K562 (cell line): Measurements from ENCODE around the gene TAF1A. TPM values are rescaled to one million over a fixed set of nuclear protein-coding genes. Genes with fewer than 3 reads are reported as not detected.

ENCODE experiments used
- ASH1L ChIP-seq: fragments of 450-650 bp; IDR thresholded peaks from 2 replicates; pipeline ENCODE4 v1.6.1; 2018; ENCODE audit warnings: borderline replicate concordance, mild to moderate bottlenecking, low read depth; ENCODE audit not compliant: partially characterized antibody
- ATF6 ChIP-seq: sonication (generic); formaldehyde crosslinking; IDR thresholded peaks from 2 replicates; pipeline ENCODE4 v1.4.0; 2020; ENCODE audit warnings: mild to moderate bottlenecking, missing genetic modification reagents
- ATF7 ChIP-seq: fragments of 450-650 bp; IDR thresholded peaks from 2 replicates; pipeline ENCODE4 v1.7.1; 2014; ENCODE audit warnings: mild to moderate bottlenecking, moderate library complexity
- BCOR ChIP-seq: fragments of 450-650 bp; IDR thresholded peaks from 2 replicates; pipeline ENCODE4 v1.6.1; 2016
- CEBPB ChIP-seq: fragments of 450-650 bp; IDR thresholded peaks from 2 replicates; pipeline ENCODE4 v1.6.1; 2016; ENCODE audit warnings: missing genetic modification characterization, missing compliant biosample characterization
- CEBPG ChIP-seq, 3 experiments: fragments of 200-800 bp in 1 of 3; sonication (Bioruptor generic) in 1 of 3; sonication (generic) in 1 of 3; formaldehyde crosslinking in 1 of 3; IDR thresholded peaks in 2 of 3; conservative IDR thresholded peaks in 1 of 3; 2 replicates each; pipeline versions ENCODE4 v1.6.1 to v1.8.0; 2016 to 2022; ENCODE audit warnings: missing compliant biosample characterization in 2 of 3, missing genetic modification characterization in 2 of 3, mild to moderate bottlenecking in 1 of 3, missing genetic modification reagents in 1 of 3
- CHD4 ChIP-seq: fragments of 200-600 bp; sonication (generic); IDR thresholded peaks from 3 replicates; pipeline ENCODE4 v1.6.1; 2012; ENCODE audit warnings: low read depth, mild to moderate bottlenecking, mixed read lengths, low read length, inconsistent platforms; ENCODE audit not compliant: insufficient read depth, insufficient replicate concordance, poor library complexity, severe bottlenecking
- ESRRB ChIP-seq: fragments of 250-450 bp; sonication (Bioruptor Pico); IDR thresholded peaks from 2 replicates; pipeline ENCODE4 v1.5.0; 2020; ENCODE audit warnings: mild to moderate bottlenecking, moderate library complexity, borderline replicate concordance
- ETV5 ChIP-seq: sonication (generic); formaldehyde crosslinking; IDR thresholded peaks from 2 replicates; pipeline ENCODE4 v1.4.0; 2020; ENCODE audit warnings: low read depth, mild to moderate bottlenecking, missing genetic modification reagents
- HNRNPLL ChIP-seq: fragments of 200-400 bp; formaldehyde crosslinking; IDR thresholded peaks from 2 replicates; pipeline ENCODE4 v1.6.1; 2017; ENCODE audit warnings: low read length, low read depth, mild to moderate bottlenecking; ENCODE audit not compliant: poor library complexity, severe bottlenecking
- HNRNPUL1 ChIP-seq: fragments of 200-400 bp; formaldehyde crosslinking; IDR thresholded peaks from 2 replicates; pipeline ENCODE4 v1.6.1; 2017; ENCODE audit warnings: low read length
- JUND ChIP-seq, 2 experiments: IDR thresholded peaks; 2 replicates in 1 of 2; 3 replicates in 1 of 2; pipeline ENCODE4 v1.6.1; 2011; ENCODE audit warnings: borderline replicate concordance in 2 of 2, low read depth in 2 of 2, low read length in 2 of 2, improper control_type of control experiment in 1 of 2, missing biosample characterization in 1 of 2, missing genetic modification characterization in 1 of 2, missing genetic modification reagents in 1 of 2
- LARP7 ChIP-seq: fragments of 450-650 bp; IDR thresholded peaks from 2 replicates; pipeline ENCODE4 v1.6.1; 2016
- MAFF ChIP-seq: IDR thresholded peaks from 2 replicates; pipeline ENCODE4 v1.6.1; 2012; ENCODE audit warnings: low read length, improper control_type of control experiment
- MTF1 ChIP-seq: fragments of 250-450 bp; sonication (Bioruptor Pico); IDR thresholded peaks from 2 replicates; pipeline ENCODE4 v1.9.0; 2021; ENCODE audit warnings: moderate library complexity, mild to moderate bottlenecking, inconsistent platforms, borderline replicate concordance
- NFATC3 ChIP-seq: fragments of 450-650 bp; IDR thresholded peaks from 2 replicates; pipeline ENCODE4 v1.6.1; 2017; ENCODE audit warnings: mild to moderate bottlenecking
- NFE2 ChIP-seq: IDR thresholded peaks from 2 replicates; pipeline ENCODE4 v1.6.1; 2014; ENCODE audit warnings: antibody characterized with exemption, low read depth
- UBTF ChIP-seq, 2 experiments: IDR thresholded peaks; 2 replicates each; pipeline ENCODE4 v1.6.1; 2012; ENCODE audit warnings: improper control_type of control experiment in 2 of 2, low read depth in 2 of 2, low read length in 2 of 2, borderline replicate concordance in 1 of 2
- ZBTB33 ChIP-seq: sonication (generic); formaldehyde crosslinking; IDR thresholded peaks from 2 replicates; pipeline ENCODE4 v1.8.1; 2023; ENCODE audit warnings: mild to moderate bottlenecking, missing genetic modification reagents
- ZSCAN29 ChIP-seq: fragments of 450-650 bp; IDR thresholded peaks from 2 replicates; pipeline ENCODE4 v1.6.1; 2017
- polyA plus RNA-seq, 8 experiments: library from polyadenylated mRNA; depleted of rRNA in 4 of 8; stranded (reverse) in 5 of 8; unstranded in 3 of 8; fragments of >200 nt; fragmentation: Nextera tagmentation in 2 of 8; fragmentation: Illumina TruSeq in 1 of 8; extraction: Ambion mirVana in 2 of 8; extraction: Trizol in 1 of 8; gene quantifications; 2 replicates each; pipeline versions ENCODE4 v1.2.1 to v1.2.3, GENCODE V29; 2011 to 2014; ENCODE audit warnings: inconsistent platforms in 1 of 8, missing spikeins in 1 of 8
- total RNA-seq, 7 experiments: library from RNA; depleted of rRNA in 6 of 7; stranded (reverse); fragments of >200 nt in 6 of 7; fragmentation: Illumina TruSeq in 2 of 7; extraction: Trizol in 2 of 7; gene quantifications; 2 replicates each; pipeline versions ENCODE4 v1.2.1 to v1.2.3, GENCODE V29; 2011 to 2021; ENCODE audit warnings: low replicate concordance in 1 of 7

The TAF1A gene
- total and polyA plus RNA-seq, 9 of the 15 experiments (the other 6 are each of a cell fraction or from before 2014, with no cell fraction given), result 17.8 to 36.8 (median 25.3) TPM

GRCh38 chr1:222618880-222619596, 29.3 kb upstream of the TAF1A start (continued):
- TF ChIP-seq ZBTB33 (CRISPR knock-in tag) (no peak), HNRNPUL1 (no peak), CEBPG (CRISPR knock-in tag; IDR thresholded peaks at IDR 0.05) (no peak), CEBPG (tag; conservative IDR thresholded peaks at IDR 0.05 in 1 of 2, IDR thresholded peaks at IDR 0.05 in 1 of 2) (peak; percentile 46 to 56), UBTF (IDR thresholded peaks at IDR 0.05; ENCODE audit: borderline replicate concordance in 1 of 2, low read depth in 2 of 2, low read length in 2 of 2) (no peak), ETV5 (CRISPR knock-in tag) (0 out of 2 replicates have a peak, but pooled peaks have one; percentile 42), CEBPB (tag) (peak; percentile 57), ATF6 (CRISPR knock-in tag) (no peak), BCOR (no peak), NFATC3 (no peak), HNRNPLL (peak; percentile 77), NFE2 (no peak), MTF1 (CRISPR knock-in tag) (no peak), MAFF (no peak), LARP7 (no peak), ESRRB (no peak), ZSCAN29 (no peak), ASH1L (no peak), ATF7 (no peak), CHD4 (no peak), JUND (IDR thresholded peaks at IDR 0.05; ENCODE audit: borderline replicate concordance, low read depth, low read length) (no peak), JUND (tag; IDR thresholded peaks at IDR 0.05; ENCODE audit: borderline replicate concordance, low read depth, low read length) (no peak)
